Gastroesophageal sphincter (tissue), 3 donors: ENCODE results near the gene METTL6.
"Not testable (repeated sequence)": the region's sequence is repeated elsewhere in the genome, so short reads cannot be mapped to it uniquely, and the experiment has no call there.

Experiments
- POLR2A ChIP-seq, 2 donors: fragments of 450-650 bp; IDR thresholded peaks; one replicate each; pipeline ENCODE4 v1.6.1; 2017; ENCODE audit warnings: antibody characterized with exemption in 2 of 2, mild to moderate bottlenecking in 2 of 2, moderate library complexity in 1 of 2
- TF ChIP-seq, protein P1 (sequence below), 4 experiments: fragments of 200-600 bp in 2 of 4; fragments of 450-650 bp in 2 of 4; sonication (generic) in 1 of 4; IDR thresholded peaks; one replicate each; pipeline ENCODE4 v1.5.1; 2017 to 2019; ENCODE audit warnings: antibody characterized with exemption in 4 of 4, mild to moderate bottlenecking in 2 of 4, moderate library complexity in 2 of 4

DNA sequence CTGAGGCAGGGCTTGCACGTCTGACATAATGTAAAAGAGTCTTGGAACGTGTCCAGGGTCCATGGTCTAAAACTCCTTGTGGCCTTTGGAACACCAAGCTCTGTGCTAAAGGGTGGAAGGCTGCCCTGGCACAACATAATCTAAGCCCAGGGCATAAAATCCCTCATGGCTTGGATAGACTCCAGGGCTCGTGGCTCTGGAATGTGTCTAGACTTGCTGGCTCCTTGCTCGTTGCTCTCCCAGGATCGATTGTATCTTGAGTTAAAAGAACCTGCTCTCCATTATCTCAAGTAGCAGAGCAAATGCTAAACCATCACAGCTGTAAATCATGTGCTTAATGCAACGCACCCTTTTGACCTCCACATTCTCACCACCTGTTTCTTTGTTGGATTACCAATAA lies 63.3 kb downstream of the METTL6 start:
- TF ChIP-seq, protein P1, sequence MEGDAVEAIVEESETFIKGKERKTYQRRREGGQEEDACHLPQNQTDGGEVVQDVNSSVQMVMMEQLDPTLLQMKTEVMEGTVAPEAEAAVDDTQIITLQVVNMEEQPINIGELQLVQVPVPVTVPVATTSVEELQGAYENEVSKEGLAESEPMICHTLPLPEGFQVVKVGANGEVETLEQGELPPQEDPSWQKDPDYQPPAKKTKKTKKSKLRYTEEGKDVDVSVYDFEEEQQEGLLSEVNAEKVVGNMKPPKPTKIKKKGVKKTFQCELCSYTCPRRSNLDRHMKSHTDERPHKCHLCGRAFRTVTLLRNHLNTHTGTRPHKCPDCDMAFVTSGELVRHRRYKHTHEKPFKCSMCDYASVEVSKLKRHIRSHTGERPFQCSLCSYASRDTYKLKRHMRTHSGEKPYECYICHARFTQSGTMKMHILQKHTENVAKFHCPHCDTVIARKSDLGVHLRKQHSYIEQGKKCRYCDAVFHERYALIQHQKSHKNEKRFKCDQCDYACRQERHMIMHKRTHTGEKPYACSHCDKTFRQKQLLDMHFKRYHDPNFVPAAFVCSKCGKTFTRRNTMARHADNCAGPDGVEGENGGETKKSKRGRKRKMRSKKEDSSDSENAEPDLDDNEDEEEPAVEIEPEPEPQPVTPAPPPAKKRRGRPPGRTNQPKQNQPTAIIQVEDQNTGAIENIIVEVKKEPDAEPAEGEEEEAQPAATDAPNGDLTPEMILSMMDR (IDR thresholded peaks at IDR 0.05) = not testable (repeated sequence)
- not testable (repeated sequence) for TF ChIP-seq POLR2A (IDR thresholded peaks at IDR 0.05)
